ENCODE measurements around the gene RASSF8. TPM values are rescaled to one million over a fixed set of nuclear protein-coding genes. Genes with fewer than 3 reads are reported as not detected.

RASSF8 gene
- total RNA-seq, 1 experiment from 2014 or later = 26.5 TPM

DNA sequence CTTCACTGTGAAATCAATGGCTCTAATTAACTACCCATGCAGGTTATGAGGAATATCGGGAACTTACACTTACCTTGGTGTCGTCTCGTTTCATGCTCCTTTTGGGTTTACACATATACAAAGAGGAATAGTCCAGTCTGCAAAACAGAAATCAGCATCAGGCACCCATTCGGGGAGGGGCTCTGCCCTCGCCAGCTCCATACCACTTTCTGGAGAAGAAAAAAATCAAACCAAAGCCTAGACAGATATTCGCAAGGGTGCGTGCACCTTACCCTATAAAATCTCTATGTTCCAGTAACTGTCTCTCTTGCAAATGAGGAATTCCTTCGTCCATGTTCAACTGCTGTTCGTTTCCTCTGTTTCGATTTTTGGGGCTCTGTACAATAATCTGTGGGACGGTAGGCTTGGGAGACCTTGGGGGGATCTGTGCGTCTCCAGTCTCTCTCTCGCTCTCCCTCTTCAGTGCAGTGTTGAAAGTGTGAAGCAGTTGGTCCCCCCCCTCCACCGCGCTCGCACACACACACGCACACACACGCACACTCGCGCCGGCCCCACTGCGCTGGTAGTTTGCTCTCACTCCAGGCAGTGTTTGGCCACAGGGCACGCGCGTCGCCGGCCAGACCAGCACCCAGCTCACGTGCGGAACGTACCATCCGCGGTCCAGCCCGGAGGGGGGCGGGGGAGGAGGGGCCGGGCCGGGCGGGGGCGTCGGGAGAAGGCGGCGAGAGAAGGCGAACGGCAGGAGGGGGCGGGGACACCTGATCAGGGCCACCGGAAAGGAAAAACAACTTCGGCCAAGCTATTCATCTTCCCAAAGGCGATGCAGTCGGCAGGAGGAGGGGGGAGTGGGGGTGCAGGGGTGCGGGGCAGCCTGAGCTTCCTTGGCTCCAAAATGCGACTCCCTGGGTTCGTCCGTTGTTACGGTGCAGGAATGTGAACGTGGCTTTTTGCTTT lies 166.2 kb downstream of the RASSF8 start, which contains the start of gene BHLHE41:
Gene BHLHE41 (minus strand): TSS at position 592 of the 954 bp plus-strand sequence. CDS start 258 bp downstream, at position 334.
- DNase-seq = peak; percentile 73 to 85
- Histone ChIP-seq H4K20me1 (ENCODE audit: insufficient read depth) (no peaks in the 10 kb centered on the region), H3K36me3 (ENCODE audit: low read depth) (peaks cover 15% of the 10 kb centered on the region), H2AFZ (peak within 1 kb of the TSS; percentile 96), H3K79me2 (ENCODE audit: low read depth) (peaks cover 62% of the 10 kb centered on the region), H3K27me3 (ENCODE audit: insufficient read depth, low read depth) (no peaks in the 10 kb centered on the region), H3K27ac (peak within 1 kb of the TSS; percentile 97), H3K9me2 (ENCODE audit: insufficient read depth) (no peaks in the 10 kb centered on the region), H3K9me3 (ENCODE audit: insufficient read depth, low read depth) (no peaks in the 10 kb centered on the region), H3K4me2 (peak within 1 kb of the TSS; percentile 99), H3K4me1 (replicated peaks; ENCODE audit: insufficient read depth) (peaks cover 45% of the 10 kb centered on the region), H3K4me3 (peak within 1 kb of the TSS; percentile 87), H3F3A (ENCODE audit: insufficient read depth, low read depth) (peaks cover 64% of the 10 kb centered on the region)
- ChIA-PET CTCF (interaction anchor here (0.5 to 1.6 kb wide), 13 partner anchors 34 to 707 kb away, joined by 3 to 7 read pairs (median 4); no protein-coding TSS in a partner anchor), POLR2A (ENCODE audit: unreplicated experiment) (interaction anchor here (0.5 to 0.8 kb wide), 12 partner anchors 11 to 889 kb away, joined by 3 to 15 read pairs (median 4); no protein-coding TSS in a partner anchor)
- intact Hi-C loops (cut with micrococcal nuclease; ENCODE audit: unreplicated experiment) = loop anchor here (1.0 to 5.0 kb wide), 3 partner anchors 10 to 578 kb away; no protein-coding TSS in a partner anchor
- TSS peak; percentile 62 for BruUV-seq (replicated peaks)
- no peak for TF ChIP-seq CTCF (conservative IDR thresholded peaks at IDR 0.05)
- no peak for TF ChIP-seq EZH2 (IDR thresholded peaks at IDR 0.05; ENCODE audit: low read depth)

GRCh38 chr12:26125400-26126339 lies 167.2 kb downstream of the RASSF8 start:
- Histone ChIP-seq H3K9me2 (ENCODE audit: insufficient read depth) (no peaks in the 10 kb centered on the region), H3K79me2 (ENCODE audit: low read depth) (peaks cover 52% of the 10 kb centered on the region), H3K4me2 (peak overlapping the region; percentile 99), H3K4me3 (peak overlapping the region; percentile 87), H3K9me3 (ENCODE audit: insufficient read depth, low read depth) (no peaks in the 10 kb centered on the region), H4K20me1 (ENCODE audit: insufficient read depth) (no peaks in the 10 kb centered on the region), H3K36me3 (ENCODE audit: low read depth) (peaks cover 12% of the 10 kb centered on the region; the same call in 1 of the 2 replicates), H3K4me1 (replicated peaks; ENCODE audit: insufficient read depth) (peaks cover 35% of the 10 kb centered on the region), H2AFZ (peak overlapping the region; percentile 96), H3F3A (ENCODE audit: insufficient read depth, low read depth) (peaks cover 61% of the 10 kb centered on the region), H3K27me3 (ENCODE audit: insufficient read depth, low read depth) (no peaks in the 10 kb centered on the region), H3K27ac (peak overlapping the region; percentile 97)
- intact Hi-C loops (cut with micrococcal nuclease; ENCODE audit: unreplicated experiment) = loop anchor here (1.0 to 2.0 kb wide), 6 partner anchors 11 to 193 kb away; partner anchors contain the start of gene SSPN
- TF ChIP-seq EZH2 (IDR thresholded peaks at IDR 0.05; ENCODE audit: low read depth) (no peak), CTCF (conservative IDR thresholded peaks at IDR 0.05) (no peak)
- POLR2A ChIA-PET (ENCODE audit: unreplicated experiment) = interaction anchor here (0.6 to 0.8 kb wide), 7 partner anchors 12 to 885 kb away, joined by 3 to 15 read pairs (median 6); no protein-coding TSS in a partner anchor
- BruUV-seq (replicated peaks) = TSS peak; percentile 64
- CTCF ChIA-PET = interaction anchor here (0.6 to 1.6 kb wide), 3 partner anchors 59 to 706 kb away, joined by 5 to 7 read pairs (median 5); no protein-coding TSS in a partner anchor
- peak; percentile 88 to 92 for DNase-seq

Measured in PC-9 (cell line).